ENCODE results near the gene OR52E1.

Gene OR52E1

DNA sequence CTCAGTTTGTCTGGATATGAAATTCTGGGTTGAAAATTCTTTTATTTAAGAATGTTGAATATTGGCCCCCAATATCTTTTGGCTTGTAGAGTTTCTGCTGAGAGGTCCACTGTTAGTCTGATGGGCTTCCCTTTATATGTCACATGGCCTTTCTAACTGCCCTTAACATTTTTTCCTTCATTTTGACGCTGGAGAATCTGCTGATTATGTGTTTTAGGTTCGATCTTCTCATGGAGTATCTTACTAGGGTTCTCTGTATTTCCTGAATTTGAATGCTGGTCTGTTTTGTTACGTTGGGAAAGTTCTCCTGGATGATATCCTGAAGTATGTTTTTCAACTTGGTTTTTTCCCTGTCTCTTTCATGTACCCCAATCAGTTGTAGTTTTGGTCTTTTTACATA lies 46.0 kb downstream of the OR52E1 start:
- in situ Hi-C loops (cut with MboI; ENCODE audit: low sequenced_read_pairs): no loop called here

- in situ Hi-C loops (cut with MboI; ENCODE audit: low sequenced_read_pairs): no loop called here
These were observed 48.2 kb downstream of the OR52E1 start for GRCh38 chr11:5117588-5117987.

DNA sequence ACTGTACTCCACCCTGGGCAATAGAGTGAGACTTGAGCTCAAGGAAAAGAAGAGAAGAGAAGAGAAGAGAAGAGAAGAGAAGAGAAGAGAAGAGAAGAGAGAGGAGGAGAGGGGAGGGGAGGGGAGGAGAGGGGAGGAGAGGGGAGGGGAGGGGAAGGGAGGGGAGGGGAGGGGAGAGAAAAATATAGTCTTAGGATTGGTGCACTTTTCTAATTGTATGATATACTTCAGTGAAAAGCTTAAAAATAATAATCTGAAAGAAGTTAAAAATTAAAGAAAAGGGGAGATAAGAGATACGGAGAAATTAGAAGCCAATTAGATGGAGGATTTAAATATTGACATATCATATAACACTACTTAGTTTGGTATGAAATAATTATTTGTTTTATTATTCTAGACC lies 49.5 kb downstream of the OR52E1 start:
- in situ Hi-C loops (cut with MboI; ENCODE audit: low sequenced_read_pairs): no loop called here

Measured in HL-60/S4 treated with retinoic acid at 250 ng/mL for 4 days and 3 days (cell line).